GM03348 (cell line): ENCODE data around the gene ZNF319.

ENCODE experiments used
- DNase-seq: peaks from one replicate; pipeline ENCODE4 v3.0.0; 2012; ENCODE audit warnings: low spot score

Gene ZNF319

GRCh38 chr16:58037365-58038057 lies 37.0 kb upstream of the ZNF319 start:
- no peak for DNase-seq

- DNase-seq, result no peak
These were observed 36.5 kb upstream of the ZNF319 start for GRCh38 chr16:58036943-58037342.

GRCh38 chr16:58035356-58036170 lies 35.1 kb upstream of the ZNF319 start:
- no peak for DNase-seq

GRCh38 chr16:58034774-58035173 lies 34.3 kb upstream of the ZNF319 start:
- DNase-seq, result no peak

GRCh38 chr16:58034128-58034685 lies 33.7 kb upstream of the ZNF319 start:
- no peak for DNase-seq

- no peak for DNase-seq
These were observed 32.3 kb upstream of the ZNF319 start for GRCh38 chr16:58032710-58033293.

- no peak for DNase-seq
These were observed 30.7 kb upstream of the ZNF319 start for GRCh38 chr16:58031016-58031800.

GRCh38 chr16:58030136-58030840 lies 29.8 kb upstream of the ZNF319 start:
- no peak for DNase-seq

- DNase-seq, result no peak
These were observed 28.9 kb upstream of the ZNF319 start for GRCh38 chr16:58029410-58029809.

GRCh38 chr16:58028541-58029070 lies 28.1 kb upstream of the ZNF319 start:
- DNase-seq, result no peak

GRCh38 chr16:58027916-58028455 lies 27.5 kb upstream of the ZNF319 start:
- DNase-seq, result no peak

- peak; percentile 39 for DNase-seq
These were observed 26.9 kb upstream of the ZNF319 start for GRCh38 chr16:58027161-58027915.

- DNase-seq, result no peak
These were observed 26.3 kb upstream of the ZNF319 start for GRCh38 chr16:58026705-58027160.

GRCh38 chr16:58026139-58026704 lies 25.8 kb upstream of the ZNF319 start:
- peak; percentile 75 for DNase-seq

- DNase-seq, result peak; percentile 88
These were observed 25.1 kb upstream of the ZNF319 start, which contains the start of gene MMP15 for GRCh38 chr16:58025351-58026138. TSS of gene MMP15 (plus strand) at chr16:58025754. CDS start at chr16:58026351, 597 bp downstream.

GRCh38 chr16:58024486-58025350 lies 24.2 kb upstream of the ZNF319 start:
- DNase-seq, result peak; percentile 40

- peak; percentile 87 for DNase-seq
These were observed 22.3 kb upstream of the ZNF319 start for GRCh38 chr16:58022601-58023371.
